Mesenteric fat pad (tissue), 1 donor: ENCODE data around the gene NFKBIE. TPM values are rescaled to one million over a fixed set of nuclear protein-coding genes. Genes with fewer than 3 reads are reported as not detected.

Source experiments
- DNase-seq: peaks from one replicate; pipeline ENCODE4 v3.0.0-alpha.2; 2020; ENCODE audit warnings: low spot score
- total RNA-seq: library from RNA; stranded (reverse); fragmentation: NEBNext Ultra II Directional; extraction: Animal tissue kit (Norgen Biotek cat#: 25700); gene quantifications from one replicate; pipeline ENCODE4 v1.2.1, GENCODE V29; 2021
- donor health status: DM: yes; HTN: yes; CAD: no.

The NFKBIE gene
- total RNA-seq, 1 donor from 2014 or later: 6.6 TPM

DNA sequence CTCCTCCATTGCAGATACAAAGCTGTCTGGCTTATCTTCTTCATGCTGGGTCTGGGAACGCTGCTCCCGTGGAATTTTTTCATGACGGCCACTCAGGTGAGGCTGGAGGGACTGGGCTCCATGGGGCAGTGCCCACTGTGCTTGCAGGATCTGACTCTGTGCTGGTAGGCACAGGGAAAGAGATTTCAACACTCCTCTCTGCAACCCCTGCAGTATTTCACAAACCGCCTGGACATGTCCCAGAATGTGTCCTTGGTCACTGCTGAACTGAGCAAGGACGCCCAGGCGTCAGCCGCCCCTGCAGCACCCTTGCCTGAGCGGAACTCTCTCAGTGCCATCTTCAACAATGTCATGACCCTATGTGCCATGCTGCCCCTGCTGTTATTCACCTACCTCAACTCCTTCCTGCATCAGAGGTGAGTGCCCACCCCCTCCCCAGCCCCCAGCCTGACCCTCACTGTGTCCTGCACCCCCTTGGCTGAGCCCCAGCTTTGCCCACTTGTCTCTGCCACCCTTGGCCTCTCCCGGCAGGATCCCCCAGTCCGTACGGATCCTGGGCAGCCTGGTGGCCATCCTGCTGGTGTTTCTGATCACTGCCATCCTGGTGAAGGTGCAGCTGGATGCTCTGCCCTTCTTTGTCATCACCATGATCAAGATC lies 35.8 kb downstream of the NFKBIE start:
- no peak for DNase-seq

DNA sequence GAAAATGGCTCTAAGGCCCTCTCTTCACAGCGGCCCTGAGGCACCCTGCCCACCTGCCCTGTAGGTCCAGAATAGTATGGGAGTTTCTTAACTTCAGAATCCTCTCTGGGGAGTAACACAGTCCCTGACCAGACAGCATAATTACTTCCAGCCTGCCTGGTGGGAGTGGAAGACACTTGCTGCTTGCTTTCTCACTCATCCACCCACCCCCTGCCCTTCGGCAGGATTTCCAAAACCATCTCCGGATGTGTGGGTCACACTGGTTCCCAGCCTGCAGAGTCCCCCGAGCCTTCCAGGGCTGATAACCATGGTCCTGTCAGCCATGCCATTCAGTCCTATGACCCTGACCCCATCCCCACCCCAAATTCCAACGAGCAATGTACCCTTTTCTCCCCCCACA lies 36.5 kb downstream of the NFKBIE start:
- DNase-seq: no peak

DNA sequence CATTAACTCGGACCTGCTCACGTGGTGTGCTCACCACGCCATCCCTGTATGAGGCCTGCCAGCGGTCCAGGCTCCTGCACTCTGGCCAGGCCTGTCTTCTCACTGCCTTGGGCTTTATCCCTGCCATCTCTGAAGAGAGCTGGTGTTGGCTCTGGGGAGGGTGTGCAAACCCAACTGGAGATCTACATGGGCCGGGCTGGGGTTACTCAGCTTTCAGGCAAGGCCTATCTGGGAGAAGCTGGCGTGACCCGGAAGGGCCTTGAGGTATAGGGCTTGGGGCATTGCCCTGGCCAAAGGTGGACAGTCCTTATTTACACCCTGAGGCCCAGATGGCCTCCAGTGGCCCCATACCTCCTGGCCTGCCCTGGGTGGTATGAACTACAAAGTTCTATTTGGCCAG lies 36.9 kb downstream of the NFKBIE start:
- DNase-seq: no peak

DNA sequence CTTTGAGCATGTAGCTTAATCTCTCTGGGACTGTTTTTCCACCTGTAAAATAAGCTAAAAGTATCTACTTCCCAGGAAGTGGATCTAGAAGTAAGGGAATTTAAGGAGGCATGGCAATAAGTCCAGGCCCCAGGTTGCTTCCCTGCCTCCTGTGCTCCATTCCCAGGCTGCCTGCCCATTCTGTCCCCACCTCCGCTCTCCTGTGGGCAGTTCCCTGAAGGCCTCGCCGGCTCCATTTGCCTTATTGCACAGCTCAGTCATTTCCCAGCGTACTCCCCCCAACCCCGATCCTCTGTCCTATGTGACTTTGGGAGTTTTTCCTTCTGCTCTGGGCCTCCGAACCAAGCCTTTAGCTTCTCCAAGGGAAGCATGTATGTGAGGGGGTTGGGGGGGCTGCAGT lies 37.3 kb downstream of the NFKBIE start:
- DNase-seq: no peak

DNA sequence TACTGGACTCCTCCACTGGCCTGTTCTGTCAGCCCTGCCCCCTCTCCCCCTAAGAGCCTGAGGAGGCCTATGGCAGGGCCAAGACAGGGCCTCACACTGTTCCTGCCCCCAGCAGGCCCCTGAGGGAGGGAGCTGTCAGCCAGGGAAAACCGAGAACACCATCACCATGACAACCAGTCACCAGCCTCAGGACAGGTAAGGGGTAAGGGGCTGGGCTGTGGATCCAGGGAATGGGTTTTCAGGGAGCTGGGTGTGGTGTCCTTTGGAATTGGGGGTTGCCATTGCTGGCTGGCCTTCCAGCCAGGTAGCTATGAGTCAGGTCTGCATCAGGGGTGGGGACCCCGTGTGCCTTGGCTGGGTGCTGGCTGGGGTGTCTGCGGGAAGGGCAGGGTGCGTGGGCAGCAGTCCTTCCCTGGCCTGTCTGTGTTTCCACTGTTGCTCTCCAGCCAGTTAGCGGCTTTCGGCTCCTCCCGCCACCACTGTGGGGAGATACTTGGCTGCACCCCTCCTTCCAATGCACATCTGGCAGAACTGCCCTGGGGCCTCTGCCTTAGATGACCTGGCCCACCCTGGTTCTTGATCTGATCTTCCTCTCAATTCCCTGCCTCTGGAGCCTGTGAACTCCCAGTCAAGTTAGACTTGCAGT lies 38.1 kb downstream of the NFKBIE start:
- no peak for DNase-seq

GRCh38 chr6:44226368-44227147 lies 38.8 kb downstream of the NFKBIE start:
- DNase-seq: no peak

GRCh38 chr6:44225579-44226325 lies 39.6 kb downstream of the NFKBIE start:
- no peak for DNase-seq

DNA sequence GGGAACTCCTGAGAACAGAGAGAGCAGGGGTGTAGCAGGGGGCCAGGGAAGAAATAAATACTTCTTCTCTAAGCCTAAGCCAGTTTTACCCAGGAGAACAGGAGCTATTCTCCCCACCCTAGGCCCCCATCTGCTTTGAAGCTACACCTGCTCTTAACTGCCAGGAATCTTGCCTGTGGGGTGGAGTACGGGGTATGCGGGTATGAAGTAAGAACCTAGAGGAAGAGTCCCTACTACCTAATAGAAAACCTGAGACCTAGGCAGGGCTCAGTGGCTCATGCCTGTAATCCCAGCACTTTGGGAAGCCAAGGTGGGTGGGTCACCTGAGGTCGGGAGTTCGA lies 40.4 kb downstream of the NFKBIE start:
- DNase-seq: no peak

GRCh38 chr6:44224029-44224964 lies 41.1 kb downstream of the NFKBIE start:
- DNase-seq: no peak

GRCh38 chr6:44223319-44224028 lies 41.9 kb downstream of the NFKBIE start, which contains the start of gene SLC29A1:
Gene SLC29A1 (plus strand): TSS chr6:44223595. CDS start chr6:44227314, 3,719 bp downstream.
- DNase-seq: peak; percentile 93

DNA sequence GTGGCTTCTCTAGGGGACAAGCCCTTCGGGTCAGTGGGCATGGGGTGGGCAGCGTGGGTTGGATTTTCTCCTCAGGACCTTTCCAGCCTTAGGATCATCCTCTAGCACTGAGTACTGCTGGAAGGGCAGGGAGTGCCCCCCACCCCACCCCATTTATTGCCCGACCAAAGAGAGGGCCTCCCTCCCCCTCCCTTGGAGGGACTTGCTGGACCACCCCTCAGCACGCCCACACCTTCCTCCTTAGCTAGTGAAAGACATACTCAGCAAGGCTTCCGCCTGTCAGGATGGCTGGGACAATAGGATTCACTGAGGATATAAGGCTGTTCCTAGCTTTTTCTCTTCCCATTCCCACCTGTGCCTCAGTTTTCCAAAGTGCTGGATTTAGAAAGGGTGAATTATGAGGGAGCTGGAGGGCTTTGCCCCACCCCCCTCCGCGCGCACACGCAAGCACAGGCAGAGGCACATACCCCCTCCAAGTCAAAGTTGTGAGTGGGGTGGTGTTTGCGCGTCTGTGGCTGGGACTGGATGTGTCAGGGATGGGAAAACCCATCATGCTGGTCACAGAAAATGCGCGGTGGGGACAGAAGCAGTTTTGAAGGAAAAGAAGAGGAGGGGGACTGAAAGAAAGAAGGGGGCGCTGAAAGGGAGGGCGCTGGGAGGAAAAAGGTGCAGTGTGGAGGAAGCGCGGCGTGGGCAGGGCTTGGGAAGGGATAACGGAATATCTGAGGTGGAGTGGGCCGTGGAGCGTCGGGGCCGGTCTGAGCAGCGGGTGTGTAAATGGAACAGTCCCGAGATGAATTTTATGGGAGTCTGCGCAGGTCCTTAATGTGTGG lies 42.6 kb downstream of the NFKBIE start:
- DNase-seq: no peak

GRCh38 chr6:44221961-44222335 lies 43.4 kb downstream of the NFKBIE start:
- no peak for DNase-seq

GRCh38 chr6:44221291-44221960 lies 43.9 kb downstream of the NFKBIE start:
- DNase-seq: peak; percentile 96

DNA sequence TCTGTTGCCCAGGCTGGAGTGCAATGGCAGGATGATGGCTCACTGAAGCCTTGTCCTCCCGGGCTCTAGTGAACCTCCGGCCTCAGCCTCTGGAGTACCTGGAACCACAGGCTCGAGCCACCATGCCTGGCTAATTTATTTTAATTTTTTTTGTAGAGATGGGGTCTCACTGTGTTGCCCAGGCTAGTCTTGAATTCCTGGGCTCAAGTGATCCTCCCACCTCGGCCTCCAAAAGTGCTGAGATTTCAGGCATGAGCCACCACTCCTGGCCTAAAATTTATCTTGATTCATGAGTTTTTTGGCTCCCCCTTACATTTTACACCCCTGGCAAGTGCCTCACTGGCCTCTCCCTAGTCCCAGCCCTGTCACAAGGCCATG lies 44.4 kb downstream of the NFKBIE start:
- DNase-seq: no peak

DNA sequence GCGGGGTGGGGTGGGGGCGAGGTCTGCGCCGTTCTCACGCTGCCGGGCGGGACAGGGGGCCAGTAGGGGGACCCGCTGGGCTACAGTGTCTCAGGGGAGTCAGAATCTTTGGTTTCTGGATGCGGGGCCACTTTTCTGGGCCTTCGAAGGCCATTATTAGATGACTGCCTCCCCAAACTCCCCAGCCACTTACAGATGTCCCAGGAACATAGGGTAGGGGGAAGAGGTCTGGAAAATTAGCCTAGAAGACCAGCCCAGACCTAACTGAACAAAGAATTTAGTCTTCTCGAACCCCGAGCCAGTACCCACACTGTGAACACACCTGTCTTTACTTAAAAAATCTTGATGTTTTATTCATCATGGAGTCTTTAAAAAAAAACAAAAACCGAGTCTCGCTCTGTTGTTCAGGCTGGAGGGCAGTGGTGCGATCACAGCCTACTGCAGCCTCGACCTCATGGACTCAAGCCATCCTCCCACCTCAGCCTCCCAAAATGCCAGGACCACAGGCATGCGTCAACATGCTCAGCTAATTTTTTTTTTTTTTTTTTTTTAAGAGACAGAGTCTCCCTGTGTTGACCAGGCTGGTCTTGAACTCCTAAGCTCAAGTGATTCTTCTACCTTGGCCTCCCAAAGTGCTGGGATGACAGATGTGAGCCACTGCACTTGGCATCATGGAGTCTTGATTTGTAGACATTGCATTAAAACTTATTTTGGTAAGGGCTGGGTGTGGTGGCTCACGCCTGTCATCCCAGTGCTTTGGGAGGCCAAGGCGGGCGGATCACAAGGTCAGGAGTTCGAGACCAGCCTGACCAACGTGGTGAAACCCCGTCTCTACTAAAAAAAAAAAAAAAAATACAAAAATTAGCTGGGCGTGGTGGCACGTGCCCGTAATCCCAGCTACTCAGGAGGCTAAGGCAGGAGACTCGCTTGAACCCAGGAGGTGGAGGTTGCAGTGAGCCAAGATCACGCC lies 45.3 kb downstream of the NFKBIE start:
- DNase-seq: no peak

DNA sequence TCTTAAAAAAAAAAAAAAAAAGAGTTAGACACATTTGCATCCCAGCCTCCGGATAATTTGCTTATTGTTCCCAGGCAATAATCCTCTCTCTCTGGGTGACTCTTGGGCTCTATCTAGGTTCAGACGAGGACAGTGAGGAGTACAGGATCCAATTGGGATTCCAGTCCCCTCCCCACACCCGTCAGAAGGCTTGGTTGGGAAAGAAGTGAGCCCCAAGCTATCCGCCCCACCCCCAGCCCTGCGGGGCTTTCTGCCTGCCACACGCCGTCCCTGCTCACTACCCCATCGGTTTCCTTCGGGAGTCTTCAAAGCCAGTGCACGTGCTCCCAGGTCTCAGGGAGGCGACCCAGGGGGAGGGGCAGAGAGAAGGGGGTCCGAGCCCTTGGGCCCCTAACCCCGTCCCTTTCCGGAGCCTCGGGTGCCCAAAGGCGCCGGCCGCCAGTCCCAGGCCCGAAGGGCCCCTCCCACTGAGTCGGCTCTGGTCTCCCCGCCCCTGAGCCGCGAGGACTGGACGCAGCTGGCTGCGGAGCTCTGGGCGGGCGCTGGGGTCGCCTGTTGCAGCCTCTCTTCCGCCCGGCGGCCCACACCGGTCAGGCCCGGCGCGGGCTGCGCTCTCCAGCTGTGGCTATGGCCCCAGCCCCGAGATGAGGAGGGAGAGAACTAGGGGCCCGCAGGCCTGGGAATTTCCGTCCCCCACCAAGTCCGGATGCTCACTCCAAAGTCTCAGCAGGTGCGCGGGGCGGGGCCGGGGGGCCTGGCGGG lies 46.1 kb downstream of the NFKBIE start:
- peak; percentile 94 for DNase-seq
